HG03108 (cell line): ENCODE results near the gene FAH.
A peak's percentile ranks its signal among the peaks of the same experiment; 100 is the strongest.
"Not testable (repeated sequence)": the region's sequence is repeated elsewhere in the genome, so short reads cannot be mapped to it uniquely, and the experiment has no call there.

Source experiments
- ATAC-seq: cut with Tn5 transposase; IDR thresholded peaks from one replicate; pipeline ENCODE4 v1.9.1; 2021; ENCODE audit warnings: moderate library complexity; ENCODE audit not compliant: unreplicated experiment

FAH gene

DNA sequence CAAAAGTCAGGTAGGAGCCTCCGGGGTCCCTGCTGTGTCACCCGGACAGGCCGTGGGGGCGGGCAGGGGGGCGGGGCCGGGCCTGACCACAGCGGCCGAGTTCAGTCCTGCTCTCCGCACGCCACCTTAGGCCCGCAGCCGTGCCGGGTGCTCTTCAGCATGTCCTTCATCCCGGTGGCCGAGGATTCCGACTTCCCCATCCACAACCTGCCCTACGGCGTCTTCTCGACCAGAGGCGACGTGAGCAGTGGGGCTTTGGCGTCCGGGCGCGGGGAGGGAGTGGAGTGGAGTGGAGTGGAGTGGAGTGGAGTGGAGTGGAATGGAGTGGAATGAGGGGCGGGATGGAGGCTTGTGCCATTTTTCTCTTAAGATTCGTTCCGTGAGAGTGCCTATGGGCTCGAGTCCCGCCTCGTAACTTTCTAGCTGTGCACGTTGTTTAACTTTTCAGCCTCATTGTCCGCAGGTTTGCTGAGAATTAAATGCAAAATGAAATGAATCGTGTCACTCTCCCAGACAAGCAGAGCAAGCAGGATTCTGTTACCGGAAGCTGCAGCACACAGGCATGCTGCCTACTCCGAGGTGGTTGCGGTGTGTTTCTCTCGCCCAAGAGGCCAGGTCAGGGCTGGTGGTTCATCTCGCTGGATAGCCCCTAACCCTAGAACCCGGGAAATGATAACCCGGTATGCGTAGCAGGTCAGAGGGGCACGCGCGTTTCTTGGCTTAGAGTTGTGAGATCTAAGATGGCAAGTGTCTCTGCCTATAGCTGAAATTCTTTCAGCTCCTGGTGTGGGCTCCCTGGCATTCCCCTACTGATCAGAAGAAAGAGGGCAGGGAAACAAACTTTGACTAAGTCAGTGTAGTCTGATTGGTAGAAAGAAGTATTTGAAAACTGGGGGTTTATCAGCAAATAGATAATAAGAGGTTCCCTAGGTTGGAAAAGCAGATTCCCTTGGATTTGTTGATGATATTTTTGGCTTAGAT, at the start of gene FAH:
FAH (plus strand) TSS at position 104 of the 981 bp plus-strand sequence; CDS start at position 160, 56 bp downstream.
- peak; percentile 29 for ATAC-seq

GRCh38 chr15:80105193-80105592, 47.6 kb upstream of the FAH start:
- ATAC-seq, result no peak

DNA sequence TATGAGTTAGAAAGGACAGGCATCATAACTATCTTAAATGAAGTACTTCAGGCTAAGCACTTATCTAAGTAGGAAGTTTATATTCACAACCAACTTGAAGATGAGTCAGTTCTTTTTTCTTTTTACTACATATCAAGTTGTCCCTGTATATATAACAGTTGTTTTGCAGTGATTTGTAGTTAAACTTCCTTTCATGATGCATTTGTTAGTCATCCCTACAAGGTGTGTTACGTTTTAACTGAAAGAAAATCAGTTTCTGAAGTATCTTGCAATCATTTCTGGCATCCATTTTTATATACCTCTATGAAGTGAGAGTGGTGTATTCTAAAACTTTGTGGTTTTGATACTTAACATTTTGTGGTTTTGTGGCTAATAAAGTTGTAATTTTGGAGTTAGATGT, 47.2 kb upstream of the FAH start:
- no peak for ATAC-seq

DNA sequence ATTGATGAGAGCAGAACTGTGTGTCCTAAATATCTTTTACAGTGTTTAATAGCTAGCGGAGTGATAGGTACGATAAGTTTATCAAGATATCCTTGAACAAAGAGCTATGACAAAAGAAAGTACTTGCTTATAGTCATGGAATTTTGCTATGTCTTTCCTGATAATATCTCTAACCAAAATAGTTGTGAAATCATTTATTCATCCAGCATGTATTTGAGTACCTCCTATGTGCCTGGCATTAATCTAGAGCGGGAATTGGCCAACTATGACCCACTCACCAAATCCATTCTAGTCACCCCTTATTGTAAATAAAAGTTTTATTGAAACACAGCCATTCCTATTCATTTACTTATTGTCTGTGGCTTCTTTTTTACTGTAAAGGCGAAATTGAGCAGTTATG, 46.7 kb upstream of the FAH start:
- no peak for ATAC-seq

DNA sequence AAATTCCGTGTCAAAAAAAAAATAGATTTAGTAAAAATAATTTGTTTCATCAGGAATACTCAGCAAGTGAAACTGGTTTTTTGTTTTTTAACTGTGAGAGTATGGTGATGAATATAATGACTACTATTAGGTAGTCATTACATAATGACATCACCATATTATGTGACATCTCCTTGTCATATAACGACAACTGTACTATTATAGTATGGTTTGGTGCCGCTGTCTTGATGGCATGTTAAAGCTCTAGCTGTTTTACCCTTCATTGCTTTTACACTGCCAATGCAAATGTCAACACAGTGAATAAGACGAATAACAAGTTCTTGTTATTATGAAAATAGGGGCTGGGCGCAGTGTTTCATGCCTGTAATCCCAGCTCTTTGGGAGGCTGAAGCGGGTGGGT, 45.6 kb upstream of the FAH start:
- no peak for ATAC-seq

DNA sequence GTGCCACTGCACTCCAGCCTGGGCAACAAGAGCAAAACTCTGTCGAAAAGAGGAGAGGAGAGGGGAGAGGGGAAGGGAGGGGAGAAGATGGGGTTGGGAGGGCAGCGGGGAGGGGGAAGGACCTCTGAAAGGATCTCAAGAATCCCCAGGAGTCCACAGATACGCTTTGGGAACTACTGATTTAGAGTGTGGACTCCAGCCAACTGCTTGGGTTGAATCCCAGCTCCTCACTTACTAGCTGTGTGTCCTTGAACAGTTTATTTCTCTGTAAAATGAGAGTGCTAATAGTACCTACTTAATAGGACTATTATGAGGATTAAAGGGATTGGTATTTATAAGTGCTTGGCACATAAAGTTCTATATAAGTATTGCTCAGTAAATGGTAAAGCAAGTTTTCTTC, 45.0 kb upstream of the FAH start:
- ATAC-seq, result no peak

DNA sequence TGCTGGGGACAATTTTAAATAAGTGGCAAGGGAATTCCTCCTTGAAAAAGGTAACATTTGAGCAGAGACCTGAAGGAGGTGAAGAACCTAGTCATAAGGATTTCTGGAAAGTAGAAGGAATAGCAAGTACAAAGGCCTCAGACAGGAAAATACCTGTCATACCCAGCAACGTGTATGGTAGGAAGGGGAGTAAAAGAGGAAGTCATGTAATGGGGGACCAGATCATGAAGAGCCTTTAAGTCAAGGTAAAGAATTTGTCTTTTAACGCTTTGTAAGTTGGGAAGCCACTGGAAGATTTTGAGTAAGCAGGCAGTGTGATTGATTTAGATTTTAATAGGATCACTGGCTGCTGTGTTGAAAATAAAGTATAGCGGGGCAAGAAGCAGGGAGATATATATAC, 43.4 kb upstream of the FAH start:
- no peak for ATAC-seq

GRCh38 chr15:80110920-80111319, 41.9 kb upstream of the FAH start:
- no peak for ATAC-seq

DNA sequence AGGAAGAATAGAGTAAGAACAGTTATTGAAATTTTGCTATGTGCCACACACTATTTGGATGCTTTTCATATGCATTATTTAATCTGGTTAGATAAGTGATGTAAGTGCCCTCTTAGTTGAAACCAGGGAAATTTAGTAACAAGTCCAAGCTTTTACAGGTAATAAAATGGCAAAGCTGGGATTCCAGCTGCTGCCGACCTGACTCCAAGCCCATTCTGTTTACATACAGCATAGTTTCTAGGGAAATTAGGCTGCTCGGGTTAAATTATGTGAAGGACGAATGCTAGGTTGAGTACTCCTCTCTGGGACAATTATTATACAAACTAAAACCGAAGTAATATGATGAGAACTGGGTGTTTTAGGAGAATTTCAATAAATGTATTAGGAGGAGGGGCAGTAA, 38.7 kb upstream of the FAH start:
- no peak for ATAC-seq

GRCh38 chr15:80115021-80115420, 37.8 kb upstream of the FAH start:
- ATAC-seq, result no peak

- no peak for ATAC-seq
These were observed 33.8 kb upstream of the FAH start for GRCh38 chr15:80118956-80119355.

- no peak for ATAC-seq
These were observed 32.2 kb upstream of the FAH start for GRCh38 chr15:80120636-80121035.

- ATAC-seq, result no peak
These were observed 31.3 kb upstream of the FAH start for GRCh38 chr15:80121546-80121945.

GRCh38 chr15:80123034-80123433, 29.8 kb upstream of the FAH start:
- no peak for ATAC-seq

DNA sequence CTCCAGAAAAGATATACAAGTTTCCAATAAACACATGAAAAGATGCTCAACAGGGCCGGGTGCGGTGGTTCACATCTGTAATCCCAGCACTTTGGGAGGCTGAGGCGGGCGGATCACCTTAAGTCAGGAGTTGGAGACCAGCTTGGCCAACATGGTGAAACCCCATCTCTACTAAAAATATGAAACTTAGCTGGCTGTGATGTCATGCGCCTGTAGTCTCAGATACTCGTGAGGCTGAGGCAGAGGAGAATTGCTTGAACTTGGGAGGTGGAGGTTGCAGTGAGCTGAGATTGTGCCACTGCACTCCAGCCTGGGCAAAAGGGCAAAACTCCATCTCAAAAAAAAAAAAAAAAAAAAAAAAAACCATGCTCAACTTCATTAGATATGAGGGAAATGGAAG, 25.5 kb upstream of the FAH start:
- not testable (repeated sequence) for ATAC-seq

- no peak for ATAC-seq
These were observed 24.9 kb upstream of the FAH start for GRCh38 chr15:80127911-80128310.

GRCh38 chr15:80132382-80132781, 20.4 kb upstream of the FAH start:
- ATAC-seq, result no peak

GRCh38 chr15:80136854-80137253, 15.9 kb upstream of the FAH start:
- no peak for ATAC-seq

GRCh38 chr15:80138961-80139360, 13.8 kb upstream of the FAH start:
- ATAC-seq, result no peak

GRCh38 chr15:80140909-80141308, 11.9 kb upstream of the FAH start:
- no peak for ATAC-seq

DNA sequence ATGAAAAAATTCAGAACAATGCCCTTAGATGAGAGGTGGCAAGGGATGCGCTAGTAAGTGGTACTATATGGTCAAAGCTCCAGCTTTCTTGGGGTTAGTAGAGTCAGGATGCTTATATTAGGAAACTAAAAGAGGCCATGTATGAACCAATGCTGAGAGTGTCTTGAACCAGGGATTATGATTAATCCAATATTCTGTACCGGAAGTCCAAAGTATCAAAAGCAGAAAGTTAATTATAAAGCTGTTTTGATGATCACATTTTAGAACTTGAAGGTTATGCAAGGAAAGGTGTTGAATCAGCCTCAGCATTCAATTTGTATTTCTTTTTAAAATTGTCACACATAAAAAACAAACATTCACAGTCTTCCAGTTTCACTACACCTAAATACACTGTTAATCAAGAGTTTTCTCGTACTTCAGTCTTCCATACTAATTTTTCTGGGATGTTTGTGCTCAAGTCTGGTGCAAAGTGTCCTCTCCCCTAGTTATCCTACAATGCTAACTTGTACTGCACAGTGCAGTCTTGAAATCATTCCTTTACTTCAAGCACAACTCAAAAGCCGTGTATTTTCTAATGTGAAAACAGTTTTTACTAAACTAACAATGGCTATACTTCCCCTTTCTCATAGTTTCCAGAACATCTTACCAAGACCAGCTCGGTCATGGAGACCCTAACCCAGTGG, 10.7 kb upstream of the FAH start:
- no peak for ATAC-seq

DNA sequence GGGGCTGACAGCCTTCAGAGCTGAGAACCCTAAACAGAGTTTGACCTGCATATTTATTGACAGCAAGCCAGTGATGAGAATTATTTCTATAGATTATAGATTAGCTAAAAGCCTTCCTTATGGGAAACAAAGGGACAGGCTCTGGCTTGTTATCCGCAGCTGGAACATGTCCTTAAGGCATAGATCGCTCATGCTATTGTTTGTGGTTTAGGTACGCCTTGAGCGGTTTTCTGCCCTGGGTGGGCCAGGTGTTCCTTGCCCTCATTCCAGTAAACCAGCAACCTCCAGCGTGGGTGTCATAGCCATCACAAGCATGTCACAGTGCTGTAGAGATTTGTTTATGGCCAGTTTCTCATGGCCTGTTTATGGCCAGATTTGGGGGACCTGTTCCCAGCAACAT, 10.2 kb upstream of the FAH start:
- no peak for ATAC-seq
